T-cell (primary cell): ENCODE results near the gene FLNB. TPM values are rescaled to one million over a fixed set of nuclear protein-coding genes. Genes with fewer than 3 reads are reported as not detected.
A peak's percentile ranks its signal among the peaks of the same experiment; 100 is the strongest.

Experiments used
- ATAC-seq, 4 experiments: fragments of 200-7000 bp in 3 of 4; fragments of 150-1000 bp in 1 of 4; cut with Tn5 transposase; replicated peaks in 1 of 4; 1 replicate in 3 of 4; 2 replicates in 1 of 4; pipeline ENCODE4 v1.10.0; 2021; ENCODE audit warnings: moderate library complexity in 3 of 4, mild to moderate bottlenecking in 2 of 4, moderate number of reproducible peaks in 1 of 4
- CTCF ChIA-PET, 2 donors: fragments of 300-600 bp; sonication (Branson Sonifier 250); formaldehyde crosslinking; loops; one replicate each; lab custom pipeline; 2022; ENCODE audit warnings: antibody characterized with exemption in 2 of 2; lab: Charles Lee
- POLR2A ChIA-PET, 2 donors: fragments of 300-600 bp; sonication (Branson Sonifier 250); formaldehyde crosslinking; loops; one replicate each; lab custom pipeline; 2022; ENCODE audit warnings: antibody characterized with exemption in 2 of 2; lab: Charles Lee
- DNase-seq, 35 experiments: peaks; one replicate each; pipeline versions ENCODE4 v3.0.0 to v3.0.0-alpha.2; 2013 to 2023
- H3K27ac ChIP-seq: one replicate; pipeline ENCODE4 v1.5.1; 2013; ENCODE audit warnings: low read length
- H3K27me3 ChIP-seq, 2 experiments: replicated peaks in 1 of 2; 1 replicate in 1 of 2; 2 replicates in 1 of 2; pipeline versions ENCODE4 v1.6.1 to v1.7.0; 2013; ENCODE audit warnings: low read length in 1 of 2, mixed read lengths in 1 of 2; ENCODE audit not compliant: control insufficient read depth in 2 of 2, insufficient read depth in 2 of 2; ENCODE audit errors: extremely low read depth in 1 of 2
- H3K36me3 ChIP-seq, 2 donors: 1 replicate in 1 of 2; 2 replicates in 1 of 2; pipeline versions ENCODE4 v1.6.1 to v1.7.0; 2013; ENCODE audit warnings: low read length in 1 of 2; ENCODE audit not compliant: control insufficient read depth in 2 of 2, insufficient read depth in 1 of 2; ENCODE audit errors: extremely low read depth in 1 of 2
- H3K4me1 ChIP-seq, 2 experiments: 1 replicate in 1 of 2; 2 replicates in 1 of 2; pipeline versions ENCODE4 v1.6.1 to v1.7.0; 2013; ENCODE audit warnings: low read length in 2 of 2, mixed read lengths in 1 of 2; ENCODE audit not compliant: insufficient read depth in 2 of 2, control insufficient read depth in 1 of 2; ENCODE audit errors: extremely low read depth in 1 of 2
- H3K4me3 ChIP-seq, 2 donors: 1 replicate in 1 of 2; 2 replicates in 1 of 2; pipeline versions ENCODE4 v1.5.1 to v1.7.0; 2013; ENCODE audit warnings: mild to moderate bottlenecking in 2 of 2, low read length in 1 of 2, moderate library complexity in 1 of 2; ENCODE audit not compliant: control insufficient read depth in 1 of 2; ENCODE audit errors: extremely low read depth in 1 of 2
- H3K9me3 ChIP-seq: 2 replicates; pipeline ENCODE4 v1.7.0; 2013
- H3K27ac Mint-ChIP-seq, 2 donors: one replicate each; pipeline ENCODE4 v1.8.0; 2020 to 2021; ENCODE audit warnings: mild to moderate bottlenecking in 2 of 2, mixed read lengths in 2 of 2
- H3K27me3 Mint-ChIP-seq, 2 donors: one replicate each; pipeline ENCODE4 v1.8.0; 2021 to 2022; ENCODE audit warnings: mixed read lengths in 2 of 2
- H3K36me3 Mint-ChIP-seq: one replicate; pipeline ENCODE4 v1.8.0; 2021; ENCODE audit warnings: mixed read lengths
- H3K4me1 Mint-ChIP-seq, 3 donors: one replicate each; pipeline ENCODE4 v1.8.0; 2020 to 2022; ENCODE audit warnings: mixed read lengths in 3 of 3, mild to moderate bottlenecking in 1 of 3
- H3K4me3 Mint-ChIP-seq, 3 donors: one replicate each; pipeline ENCODE4 v1.8.0; 2020 to 2022; ENCODE audit warnings: mild to moderate bottlenecking in 3 of 3, mixed read lengths in 3 of 3, moderate library complexity in 3 of 3
- H3K9me3 Mint-ChIP-seq, 3 donors: one replicate each; pipeline ENCODE4 v1.8.0; 2020 to 2022; ENCODE audit warnings: mixed read lengths in 3 of 3
- WGBS: methylation state at CpG from one replicate; pipeline ENCODE4 v1.1.5; 2013; ENCODE audit warnings: missing lambda C conversion rate; ENCODE audit not compliant: insufficient coverage; 5-methylcytosine and 5-hydroxymethylcytosine counted together
- total RNA-seq, 35 experiments: library from RNA in 6 of 35; stranded (reverse) in 6 of 35; fragments of 120-200 nt in 1 of 35; gene quantifications; one replicate each; pipeline versions ENCODE4 v1.2.1 to v1.2.4 and lab custom pipeline; 2013 to 2026

FLNB gene
- total RNA-seq, 5 donors from 2014 or later (not counting 1 experiment from before 2014, with no cell fraction given): 37.0 to 79.7 (median 39.4) TPM

DNA sequence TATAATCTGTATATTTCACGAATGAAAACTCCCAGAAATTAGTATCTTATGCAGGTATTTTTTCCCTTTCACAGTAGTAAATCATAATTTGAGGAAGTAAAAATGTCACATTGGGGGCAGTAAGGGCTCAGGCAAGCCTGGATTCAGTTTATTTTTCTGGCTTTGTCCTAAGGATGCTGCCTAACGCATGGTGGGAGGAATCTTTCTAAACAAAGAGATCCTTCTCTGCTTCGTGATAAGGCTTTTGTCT is 166.9 kb downstream of the FLNB start:
- POLR2A ChIA-PET: no interaction called here
- no peak overlapping the region for H3K27ac ChIP-seq
- peaks cover 0 to 3% of the 10 kb centered on the region in 2 donors for H3K36me3 ChIP-seq

DNA sequence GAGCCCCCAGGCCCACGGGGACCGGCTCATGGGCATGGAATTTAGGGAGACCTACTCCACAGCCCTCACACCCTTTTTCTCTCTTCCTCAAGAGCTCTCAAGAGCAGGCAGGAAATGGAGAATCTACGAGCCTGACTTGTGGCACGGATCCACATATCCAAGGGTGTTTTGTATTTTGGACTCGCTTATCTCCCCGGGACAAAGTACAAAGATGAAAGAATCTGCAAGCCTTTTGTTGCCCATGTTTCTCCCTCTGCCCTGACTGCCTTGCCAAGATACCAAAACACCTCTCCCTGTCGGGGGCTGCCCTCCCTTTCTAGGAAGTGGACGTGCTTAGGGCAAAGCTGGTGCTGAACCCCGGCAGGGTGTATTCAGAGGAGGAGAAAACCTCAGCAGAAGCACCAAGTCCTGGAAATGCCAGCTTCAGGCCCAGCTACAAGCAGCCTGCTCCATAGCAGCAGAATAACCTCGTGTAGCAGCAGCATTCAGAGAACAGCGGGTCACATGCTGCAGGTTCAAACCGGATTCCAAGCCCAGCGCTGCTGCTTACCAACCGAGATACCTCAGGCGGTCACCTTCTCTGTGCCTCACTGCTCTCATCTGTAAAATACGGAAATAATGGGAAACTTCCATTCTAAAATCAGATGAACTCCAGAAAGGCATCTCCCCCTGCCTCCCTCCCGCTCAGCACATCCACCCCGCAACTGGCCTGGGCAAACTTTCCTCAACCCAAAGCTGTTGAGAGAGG is 167.4 kb downstream of the FLNB start:
- no peak overlapping the region for H3K27ac ChIP-seq
- 40% methylated on average over 4 of the region's 18 CpGs for WGBS
- H3K4me3 Mint-ChIP-seq: no peak overlapping the region
- H3K36me3 ChIP-seq: peaks cover 0 to 3% of the 10 kb centered on the region in 2 donors
- no peak for DNase-seq
- H3K4me3 ChIP-seq: no peak overlapping the region
- POLR2A ChIA-PET: no interaction called here
- H3K36me3 Mint-ChIP-seq: peaks cover 3% of the 10 kb centered on the region
- CTCF ChIA-PET: interaction anchor here in 1 of 2 donors (0.5 to 0.7 kb wide), 2 partner anchors 48 to 958 kb away, joined by 3 to 5 read pairs; no protein-coding TSS in a partner anchor
- no peaks in the 10 kb centered on the region for H3K27me3 Mint-ChIP-seq
- peaks cover 0 to 25% of the 10 kb centered on the region in 2 experiments for H3K4me1 ChIP-seq
- H3K9me3 ChIP-seq: no peaks in the 10 kb centered on the region
- H3K4me1 Mint-ChIP-seq: peaks cover 13 to 15% (median 14%) of the 10 kb centered on the region in 3 donors
- H3K27ac Mint-ChIP-seq: no peak overlapping the region
- H3K9me3 Mint-ChIP-seq: no peaks in the 10 kb centered on the region
- no peak for ATAC-seq
- H3K27me3 ChIP-seq: peaks cover 0 to 30% of the 10 kb centered on the region in 2 experiments

More for the DNA sequence above, 166.9 kb downstream of the FLNB start:
- CTCF ChIA-PET: interaction anchor here in 1 of 2 donors (0.5 to 0.7 kb wide), 2 partner anchors 48 to 957 kb away, joined by 3 to 5 read pairs; no protein-coding TSS in a partner anchor
- DNase-seq (no peak), ATAC-seq (no peak)
- H3K9me3 Mint-ChIP-seq: no peaks in the 10 kb centered on the region
- H3K4me1 ChIP-seq: peaks cover 0 to 25% of the 10 kb centered on the region in 2 experiments
- H3K36me3 Mint-ChIP-seq: peaks cover 8% of the 10 kb centered on the region
- no peaks in the 10 kb centered on the region for H3K27me3 Mint-ChIP-seq
- H3K27me3 ChIP-seq: peaks cover 0 to 30% of the 10 kb centered on the region in 2 experiments
- H3K4me3 ChIP-seq: no peak overlapping the region
- peaks cover 13 to 15% (median 14%) of the 10 kb centered on the region in 3 donors for H3K4me1 Mint-ChIP-seq
- H3K4me3 Mint-ChIP-seq: no peak overlapping the region
- H3K27ac Mint-ChIP-seq: no peak overlapping the region
- no peaks in the 10 kb centered on the region for H3K9me3 ChIP-seq
- WGBS: no CpG with 5 or more reads among the region's 3 CpGs

DNA sequence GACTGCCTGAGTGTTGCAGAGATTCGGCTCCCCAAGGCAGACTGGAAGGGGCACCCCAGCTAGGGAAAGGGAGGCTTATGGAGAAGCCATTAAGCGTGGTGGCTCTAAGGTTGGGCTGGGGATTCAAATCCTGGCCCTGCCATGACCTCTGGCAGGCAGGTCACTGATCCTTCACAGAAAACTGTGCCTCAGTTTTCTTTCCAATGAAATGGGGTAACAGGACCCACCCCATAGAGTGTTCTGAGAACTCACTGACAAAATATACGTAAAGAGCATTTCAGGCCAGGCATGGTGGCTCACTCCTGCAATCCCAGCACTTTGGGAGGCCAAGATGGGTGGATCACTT is 167.9 kb downstream of the FLNB start:
- CTCF ChIA-PET: no interaction called here
- H3K36me3 Mint-ChIP-seq: peaks cover 2% of the 10 kb centered on the region
- POLR2A ChIA-PET: no interaction called here
- no peak overlapping the region for H3K4me3 ChIP-seq
- peaks cover 13 to 15% (median 14%) of the 10 kb centered on the region in 3 donors for H3K4me1 Mint-ChIP-seq
- no peak overlapping the region for H3K27ac Mint-ChIP-seq
- H3K9me3 Mint-ChIP-seq: no peaks in the 10 kb centered on the region
- 82% methylated on average over 2 of the region's 3 CpGs for WGBS
- no peak overlapping the region for H3K4me3 Mint-ChIP-seq
- H3K9me3 ChIP-seq: no peaks in the 10 kb centered on the region
- ATAC-seq: no peak
- H3K27ac ChIP-seq: no peak overlapping the region
- H3K36me3 ChIP-seq: peaks cover 0 to 3% of the 10 kb centered on the region in 2 donors
- H3K27me3 ChIP-seq: peaks cover 0 to 30% of the 10 kb centered on the region in 2 experiments
- DNase-seq: no peak
- no peaks in the 10 kb centered on the region for H3K27me3 Mint-ChIP-seq
- H3K4me1 ChIP-seq: peaks cover 0 to 25% of the 10 kb centered on the region in 2 experiments

DNA sequence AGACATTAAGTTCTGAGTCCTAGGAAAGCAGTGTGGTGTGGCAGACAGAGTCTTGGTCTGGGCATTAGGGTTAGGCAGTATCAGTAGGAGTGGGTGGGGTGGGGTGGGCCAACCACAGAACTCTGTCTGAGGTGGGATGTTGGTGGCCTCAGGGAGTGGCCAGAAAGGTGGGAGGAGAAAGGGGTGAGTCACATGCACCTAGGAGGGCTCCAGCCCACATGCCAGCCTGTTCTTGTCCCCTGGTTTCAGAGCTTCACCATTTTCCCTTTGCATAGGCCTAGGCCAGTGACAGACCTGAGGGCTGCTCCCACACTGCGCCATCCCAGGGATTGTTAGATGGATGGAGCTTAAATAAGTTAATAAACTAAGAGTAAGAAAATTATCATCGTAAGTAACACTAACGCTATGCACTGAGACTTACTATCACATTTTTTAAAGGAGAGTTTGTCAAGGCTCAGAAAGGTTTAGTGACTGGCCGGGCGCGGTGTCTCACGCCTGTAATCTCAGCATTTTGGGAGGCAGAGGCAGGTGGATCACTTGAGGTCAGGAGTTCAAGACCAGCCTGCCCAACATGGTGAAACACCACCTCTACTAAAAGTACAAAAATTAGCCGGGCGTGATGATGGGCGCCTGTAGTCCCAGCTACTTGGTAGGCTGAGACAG is 168.7 kb downstream of the FLNB start:
- H3K27me3 ChIP-seq: peaks cover 0 to 30% of the 10 kb centered on the region in 2 experiments
- Mint-ChIP-seq H3K27ac (no peak overlapping the region), H3K27me3 (no peaks in the 10 kb centered on the region), H3K4me1 (peaks cover 13 to 15% (median 14%) of the 10 kb centered on the region in 3 donors), H3K9me3 (no peaks in the 10 kb centered on the region), H3K4me3 (peak overlapping the region in 2 of 3 donors; percentile 13 to 77), H3K36me3 (no peaks in the 10 kb centered on the region)
- DNase-seq (no peak), ATAC-seq (no peak)
- H3K27ac ChIP-seq: no peak overlapping the region
- peaks cover 0 to 25% of the 10 kb centered on the region in 2 experiments for H3K4me1 ChIP-seq
- CTCF ChIA-PET: interaction anchor here (0.6 to 2.2 kb wide), 10 partner anchors 10 to 670 kb away, joined by 3 to 10 read pairs (median 4); no protein-coding TSS in a partner anchor
- H3K4me3 ChIP-seq: no peak overlapping the region
- H3K36me3 ChIP-seq: peaks cover 0 to 3% of the 10 kb centered on the region in 2 donors
- no peaks in the 10 kb centered on the region for H3K9me3 ChIP-seq
- WGBS: 100% methylated on average over 2 of the region's 10 CpGs
- POLR2A ChIA-PET: no interaction called here

DNA sequence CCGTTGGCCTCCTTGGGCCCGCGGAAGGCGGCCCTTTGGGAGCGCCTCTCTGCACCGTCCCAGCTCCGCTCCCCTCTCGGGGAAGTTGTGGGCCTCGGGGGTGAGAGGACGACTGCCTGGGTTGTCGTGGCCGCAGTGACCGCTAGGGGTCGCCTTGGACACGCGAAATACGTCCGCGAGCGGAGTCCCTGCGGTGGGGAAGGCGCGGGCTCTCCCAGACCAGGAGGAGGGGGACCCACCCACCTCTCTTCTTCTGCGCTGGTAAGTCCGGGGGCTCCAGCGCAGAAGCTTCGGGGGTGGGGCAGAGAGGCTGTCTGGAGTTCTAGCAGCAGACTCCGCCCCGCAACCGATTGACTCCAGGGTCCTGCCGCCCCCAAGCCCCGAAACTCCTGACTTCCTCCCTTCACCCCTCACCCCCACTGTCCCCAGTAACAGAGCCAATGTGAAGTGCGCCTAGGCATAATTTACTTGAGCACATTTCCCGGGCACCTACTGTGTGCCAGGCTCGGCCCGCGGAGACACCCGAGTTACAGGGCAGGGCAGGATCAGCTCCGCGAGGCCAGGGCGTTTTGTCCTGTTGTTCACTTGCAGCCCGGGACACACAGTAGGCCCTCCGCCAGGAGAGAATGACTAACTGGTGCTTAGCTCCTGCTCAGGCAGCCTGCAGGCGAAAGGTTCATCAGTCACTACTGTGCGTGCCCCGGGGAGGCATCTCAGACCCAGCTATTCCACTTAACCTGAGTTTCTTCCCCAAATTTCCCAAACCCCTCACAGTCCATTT is 169.7 kb downstream of the FLNB start:
- no peak overlapping the region for H3K27ac ChIP-seq
- peaks cover 0 to 30% of the 10 kb centered on the region in 2 experiments for H3K27me3 ChIP-seq
- Mint-ChIP-seq H3K36me3 (no peaks in the 10 kb centered on the region), H3K9me3 (no peaks in the 10 kb centered on the region), H3K27ac (no peak overlapping the region), H3K27me3 (no peaks in the 10 kb centered on the region), H3K4me3 (peak overlapping the region; percentile 66 to 77 (median 69)), H3K4me1 (peaks cover 13 to 15% (median 14%) of the 10 kb centered on the region in 3 donors)
- CTCF ChIA-PET: interaction anchor here (0.6 to 2.2 kb wide), 14 partner anchors 10 to 299 kb away, joined by 3 to 10 read pairs (median 4); no protein-coding TSS in a partner anchor
- POLR2A ChIA-PET: no interaction called here
- H3K9me3 ChIP-seq: no peaks in the 10 kb centered on the region
- WGBS: 24% methylated on average over 28 of the region's 46 CpGs
- peaks cover 0 to 25% of the 10 kb centered on the region in 2 experiments for H3K4me1 ChIP-seq
- H3K36me3 ChIP-seq: no peaks in the 10 kb centered on the region
- DNase-seq (peak; percentile 61 to 92 (median 83)), ATAC-seq (peak; percentile 90 to 95 (median 92))
- peak overlapping the region; percentile 48 to 58 for H3K4me3 ChIP-seq
